ENCODE measurements around the gene SLC16A2.

GRCh38 chrX:74426615-74427014 is 5.3 kb downstream of the SLC16A2 start:
- TF ChIP-seq CTCF (IDR thresholded peaks at IDR 0.05) (no peak), POLR2AphosphoS5 (IDR thresholded peaks at IDR 0.05; ENCODE audit: low read depth, low read length) (no peak), GATA2 (CRISPR knock-in tag; IDR thresholded peaks at IDR 0.05) (no peak), USF1 (IDR thresholded peaks at IDR 0.05; ENCODE audit: borderline replicate concordance, low read depth) (no peak), MAX (IDR thresholded peaks at IDR 0.05; ENCODE audit: low read depth) (no peak), RAD21 (IDR thresholded peaks at IDR 0.05; ENCODE audit: low read length) (no peak), ELF1 (IDR thresholded peaks at IDR 0.05) (no peak)
